ENCODE data around the gene TOP2A. TPM values are rescaled to one million over a fixed set of nuclear protein-coding genes. Genes with fewer than 3 reads are reported as not detected.
"Not testable (repeated sequence)": the region's sequence is repeated elsewhere in the genome, so short reads cannot be mapped to it uniquely, and the experiment has no call there.

Gene TOP2A
- total RNA-seq, 4 donors from 2014 or later, result 0.26 to 1.6 (median 1.0) TPM

GRCh38 chr17:40411821-40412220 lies 5.9 kb downstream of the TOP2A start:
- DNase-seq (no peak), ATAC-seq (no peak)
- peaks cover 0 to 4% (median 1%) of the 10 kb centered on the region in 3 donors for H3K27me3 ChIP-seq
- intact Hi-C loops (cut with DNase I; ENCODE audit: low total_unique reads), result no loop called here
- no peak overlapping the region for H3K27ac ChIP-seq
- in situ Hi-C loops (cut with MboI; ENCODE audit: low sequenced_read_pairs in 4 of 4), result loop anchor here in 1 of 4 donors (5.0 to 10.0 kb wide), 2 partner anchors 55 to 107 kb away; partner anchors contain the start of gene RARA
- no peak overlapping the region for H3K4me3 ChIP-seq
- no peak for TF ChIP-seq CTCF (IDR thresholded peaks at IDR 0.05 in 4 of 5, conservative IDR thresholded peaks at IDR 0.05 in 1 of 5)
- TF ChIP-seq POLR2A (IDR thresholded peaks at IDR 0.05), result no peak
- no peaks in the 10 kb centered on the region for H3K36me3 ChIP-seq
- no peaks in the 10 kb centered on the region for H3K9me3 ChIP-seq
- no peaks in the 10 kb centered on the region for H3K4me1 ChIP-seq

- intact Hi-C loops (cut with DNase I; ENCODE audit: low total_unique reads) (no loop called here), in situ Hi-C loops (cut with MboI; ENCODE audit: low sequenced_read_pairs in 4 of 4) (loop anchor here in 1 of 4 donors (5.0 to 10.0 kb wide), 2 partner anchors 53 to 105 kb away; partner anchors contain the start of gene RARA)
- Histone ChIP-seq H3K4me3 (no peak overlapping the region), H3K36me3 (no peaks in the 10 kb centered on the region), H3K9me3 (no peaks in the 10 kb centered on the region), H3K27me3 (no peaks in the 10 kb centered on the region), H3K27ac (no peak overlapping the region), H3K4me1 (no peaks in the 10 kb centered on the region)
- TF ChIP-seq POLR2A (IDR thresholded peaks at IDR 0.05), result no peak
- TF ChIP-seq CTCF (IDR thresholded peaks at IDR 0.05 in 4 of 5, conservative IDR thresholded peaks at IDR 0.05 in 1 of 5), result no peak
- no peak for DNase-seq
- ATAC-seq, result no peak
Observed at GRCh38 chr17:40410082-40410481, 7.6 kb downstream of the TOP2A start.

- DNase-seq; H3K27ac ChIP-seq; H3K4me1 ChIP-seq; H3K9me3 ChIP-seq; in situ Hi-C loops (cut with MboI; ENCODE audit: low sequenced_read_pairs in 4 of 4); ATAC-seq; H3K4me3 ChIP-seq; intact Hi-C loops (cut with DNase I; ENCODE audit: low total_unique reads); H3K36me3 ChIP-seq; H3K27me3 ChIP-seq: not testable (repeated sequence)
Observed at GRCh38 chr17:40409540-40409939, 8.2 kb downstream of the TOP2A start.

- no peak for ATAC-seq
Observed at GRCh38 chr17:40407460-40407859, 10.2 kb downstream of the TOP2A start.

GRCh38 chr17:40404003-40404402 lies 13.7 kb downstream of the TOP2A start:
- in situ Hi-C loops (cut with MboI; ENCODE audit: low sequenced_read_pairs in 4 of 4) (no loop called here), intact Hi-C loops (cut with DNase I; ENCODE audit: low total_unique reads) (no loop called here)
- TF ChIP-seq POLR2A (IDR thresholded peaks at IDR 0.05) (no peak), CTCF (IDR thresholded peaks at IDR 0.05 in 4 of 5, conservative IDR thresholded peaks at IDR 0.05 in 1 of 5) (no peak)
- Histone ChIP-seq H3K4me1 (no peaks in the 10 kb centered on the region), H3K9me3 (no peaks in the 10 kb centered on the region), H3K4me3 (no peak overlapping the region), H3K27me3 (no peaks in the 10 kb centered on the region), H3K27ac (no peak overlapping the region), H3K36me3 (no peaks in the 10 kb centered on the region)
- DNase-seq, result no peak
- no peak for ATAC-seq

More at GRCh38 chr17:40407460-40407859, 10.2 kb downstream of the TOP2A start:
- H3K27ac ChIP-seq, result no peak overlapping the region
- H3K9me3 ChIP-seq, result no peaks in the 10 kb centered on the region
- TF ChIP-seq CTCF (IDR thresholded peaks at IDR 0.05 in 4 of 5, conservative IDR thresholded peaks at IDR 0.05 in 1 of 5) (no peak), POLR2A (IDR thresholded peaks at IDR 0.05) (no peak)
- intact Hi-C loops (cut with DNase I; ENCODE audit: low total_unique reads) (no loop called here), in situ Hi-C loops (cut with MboI; ENCODE audit: low sequenced_read_pairs in 4 of 4) (no loop called here)
- no peaks in the 10 kb centered on the region for H3K36me3 ChIP-seq
- H3K27me3 ChIP-seq, result no peaks in the 10 kb centered on the region
- H3K4me3 ChIP-seq, result no peak overlapping the region
- DNase-seq, result no peak
- no peaks in the 10 kb centered on the region for H3K4me1 ChIP-seq
